GM18951 (cell line): ENCODE results near the gene PTGES3L.
A peak's percentile ranks its signal among the peaks of the same experiment; 100 is the strongest.
"Not testable (repeated sequence)": the region's sequence is repeated elsewhere in the genome, so short reads cannot be mapped to it uniquely, and the experiment has no call there.

Source experiments
- POLR2A ChIP-seq: IDR thresholded peaks from 4 replicates; pipeline ENCODE4 v1.6.1; 2011; ENCODE audit warnings: mild to moderate bottlenecking; ENCODE audit not compliant: insufficient read length, insufficient read depth; ENCODE audit errors: extremely low read depth
- in situ Hi-C: fragments of 300-500 bp; cut with MboI; formaldehyde crosslinking; loops from one replicate; pipeline ENCODE4 v1.12.0; 2022; ENCODE audit warnings: low sequenced_read_pairs, mixed read lengths, inconsistent platforms; ENCODE audit not compliant: unreplicated experiment

The PTGES3L gene

DNA sequence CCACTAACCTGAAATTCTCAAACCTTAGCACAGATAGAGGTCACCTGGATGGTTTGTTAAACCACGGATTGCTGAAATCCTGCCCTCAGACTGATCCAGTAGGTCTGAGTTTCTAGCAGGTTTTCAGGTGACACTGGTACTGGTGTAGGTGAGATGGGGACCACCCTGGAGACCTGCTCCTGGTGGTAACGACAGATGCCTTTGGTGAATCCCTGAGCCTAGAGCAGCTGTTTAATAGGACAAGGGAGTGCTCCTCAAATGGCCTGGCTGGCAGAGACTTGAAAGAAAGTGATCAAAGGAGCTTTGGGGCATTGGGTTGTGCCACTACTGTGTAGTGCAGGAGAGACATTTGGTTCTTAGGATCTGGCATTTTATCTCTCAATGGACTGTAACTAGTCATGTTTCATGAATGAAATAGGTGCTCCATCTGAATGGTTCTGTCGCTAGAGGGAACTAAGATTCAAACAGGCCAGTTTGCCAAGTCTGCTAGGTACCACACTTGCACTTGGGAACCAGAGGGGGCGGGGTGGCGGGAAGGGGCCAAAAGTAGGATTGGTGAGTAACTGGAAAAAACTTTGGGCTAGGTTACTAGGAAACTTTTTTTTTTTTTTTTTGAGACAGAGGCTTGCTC lies 23.8 kb upstream of the PTGES3L start:
- no peak for TF ChIP-seq POLR2A
- in situ Hi-C loops: no loop called here

DNA sequence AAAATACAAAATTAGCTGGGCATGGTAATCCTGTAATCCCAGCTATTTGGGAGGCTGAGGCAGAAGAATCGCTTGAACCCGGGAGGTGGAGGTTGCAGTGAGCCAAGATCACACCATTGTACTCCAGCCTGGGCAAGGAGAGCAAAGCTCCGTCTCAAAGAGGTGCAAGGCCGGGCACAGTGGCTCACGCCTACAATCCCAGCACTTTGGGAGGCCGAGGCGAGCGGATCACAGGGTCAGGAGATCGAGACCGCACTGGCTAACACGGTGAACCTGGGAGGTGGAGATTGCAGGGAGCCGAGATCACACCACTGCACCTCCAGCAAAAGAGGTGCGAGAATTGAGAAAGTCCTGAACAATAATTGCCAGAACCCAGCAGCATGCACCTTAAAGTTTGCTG lies 21.0 kb upstream of the PTGES3L start:
- in situ Hi-C loops: not testable (repeated sequence)

DNA sequence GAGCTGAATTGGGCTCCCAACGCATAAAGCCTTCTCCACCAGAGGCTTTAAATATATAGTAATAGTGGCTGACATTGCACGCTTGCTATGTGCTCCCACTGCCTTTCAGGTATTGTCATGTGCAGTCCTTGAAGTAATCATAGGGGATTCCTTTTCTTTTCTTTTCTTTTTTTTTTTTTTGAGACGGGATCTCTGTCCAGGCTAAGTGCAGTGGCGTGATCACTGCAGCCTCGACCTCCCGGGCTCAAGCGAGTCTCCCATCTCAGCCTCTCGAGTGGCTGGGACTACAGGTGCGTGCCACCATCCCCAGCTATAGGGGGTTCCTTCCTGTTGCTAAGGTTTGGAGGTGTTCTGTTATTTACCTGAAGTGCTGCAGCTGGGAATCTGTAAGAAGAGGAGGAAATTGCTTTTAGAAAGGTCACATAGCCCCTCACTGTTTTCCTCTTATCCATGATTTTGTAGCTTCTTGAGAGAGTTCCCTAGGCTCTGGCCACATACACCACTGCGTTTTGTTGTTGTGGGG lies 19.2 kb upstream of the PTGES3L start:
- TF ChIP-seq POLR2A: no peak
- in situ Hi-C loops: no loop called here

DNA sequence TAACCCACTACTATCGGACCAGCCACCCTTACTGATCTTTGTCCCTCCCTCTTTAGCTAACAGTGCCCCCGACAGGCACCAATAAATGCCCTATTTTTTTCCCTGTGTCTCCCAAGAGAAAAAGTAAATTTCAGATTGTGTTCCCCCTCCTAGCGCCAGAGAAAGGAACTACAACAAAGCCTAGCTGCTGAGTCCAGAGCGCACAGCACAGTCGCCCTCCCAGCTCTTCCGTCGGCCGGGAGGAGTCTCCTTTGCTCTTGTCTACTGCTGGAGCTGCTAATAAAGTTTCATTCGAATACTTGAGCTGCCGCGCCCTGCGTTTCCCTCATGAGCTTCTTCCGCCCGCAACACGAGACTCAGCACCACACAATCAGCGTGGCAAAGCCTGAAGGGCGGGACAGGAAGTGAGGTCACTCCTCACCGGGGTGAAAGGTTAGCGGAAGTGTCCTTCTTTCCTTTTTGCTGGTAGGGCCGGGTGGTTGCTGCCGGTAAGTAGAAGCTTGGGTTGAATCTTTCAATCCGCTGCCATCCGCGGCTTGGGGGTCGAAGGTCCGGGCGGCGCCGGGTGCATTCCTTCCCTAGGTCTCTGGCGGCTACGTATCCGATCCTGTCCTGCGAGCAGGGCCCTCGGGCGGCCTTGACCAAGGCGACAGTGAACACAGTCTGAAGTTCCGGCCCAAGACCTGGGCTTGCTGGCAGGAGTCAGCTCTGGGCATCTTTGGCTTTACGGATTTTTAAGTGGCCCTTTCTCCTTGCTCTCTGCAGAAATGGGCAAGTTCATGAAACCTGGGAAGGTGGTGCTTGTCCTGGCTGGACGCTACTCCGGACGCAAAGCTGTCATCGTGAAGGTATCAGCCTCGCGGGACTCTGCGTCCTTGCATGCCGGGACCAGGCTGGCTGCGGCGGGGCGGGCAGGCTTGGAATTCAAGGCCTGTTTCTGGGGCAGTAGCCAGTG lies 18.4 kb upstream of the PTGES3L start, which contains the start of gene RPL27:
TSS of gene RPL27 (plus strand) at position 436 of the 955 bp plus-strand sequence. CDS start at position 768, 332 bp downstream.
- in situ Hi-C loops: no loop called here
- TF ChIP-seq POLR2A: peak; percentile 91

DNA sequence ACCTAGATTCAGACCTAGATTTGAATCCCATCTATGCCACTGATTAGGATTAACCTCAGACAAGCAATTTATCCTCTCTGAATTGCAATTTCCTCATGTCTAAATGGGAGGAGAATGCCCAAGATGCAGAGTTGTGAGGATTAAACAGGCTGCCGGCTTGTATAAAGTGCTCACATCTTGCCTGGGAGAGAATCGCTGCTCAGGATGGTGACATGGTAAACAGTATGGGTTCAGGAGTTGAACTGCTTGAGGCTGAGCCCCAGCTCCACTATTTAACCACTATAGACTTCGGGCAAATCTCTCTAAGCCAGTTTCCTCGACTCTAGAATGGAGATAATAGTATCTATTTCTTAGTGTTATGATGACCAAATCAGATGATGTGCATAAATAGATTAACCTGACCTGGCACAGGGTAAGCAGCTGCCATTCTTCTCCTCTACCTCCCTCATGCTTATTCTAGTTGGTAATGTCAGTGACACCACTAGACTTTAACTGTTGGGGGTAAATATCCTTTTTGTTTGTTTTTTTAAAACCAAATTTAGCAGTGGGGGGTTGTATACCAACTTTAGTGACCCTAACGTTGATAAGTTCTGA lies 17.6 kb upstream of the PTGES3L start:
- TF ChIP-seq POLR2A: no peak
- in situ Hi-C loops: no loop called here

DNA sequence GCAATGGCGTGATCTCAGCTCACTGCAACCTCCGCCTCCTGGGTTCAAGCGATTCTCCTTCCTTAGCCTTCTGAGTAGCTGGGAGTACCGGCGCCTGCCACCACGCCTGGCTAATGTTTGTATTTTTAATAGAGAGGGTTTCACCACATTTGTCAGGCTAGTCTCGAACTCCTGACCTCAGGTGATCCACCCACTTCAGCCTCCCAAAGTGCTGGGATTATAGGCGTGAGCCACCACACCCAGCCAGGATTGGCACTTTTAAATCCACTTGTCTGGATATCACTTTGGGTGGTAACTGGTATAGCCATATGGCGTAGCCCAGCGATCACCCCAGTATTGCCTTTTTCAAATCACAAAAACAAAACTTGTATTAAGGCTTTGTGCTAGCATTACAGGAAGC lies 14.0 kb upstream of the PTGES3L start:
- in situ Hi-C loops: not testable (repeated sequence)

DNA sequence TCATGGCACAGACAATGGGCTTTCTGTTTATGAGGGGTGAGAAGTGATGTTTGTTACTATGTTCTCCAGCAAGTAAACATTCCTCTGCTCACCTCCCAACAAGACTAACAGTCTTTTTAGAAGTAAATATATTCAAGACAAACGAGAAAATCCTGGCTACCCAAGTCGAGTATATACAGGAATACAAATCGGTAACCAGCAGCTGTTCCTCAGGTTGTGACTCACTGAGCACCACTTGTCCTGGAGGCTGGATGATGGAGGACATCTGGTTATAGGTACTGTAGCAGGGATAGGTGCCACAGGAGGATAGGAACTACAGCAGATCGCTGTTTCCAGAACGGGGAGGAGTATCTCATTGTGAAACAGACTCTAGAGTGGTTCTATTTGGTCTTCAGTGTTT lies 13.0 kb upstream of the PTGES3L start:
- in situ Hi-C loops: no loop called here
- TF ChIP-seq POLR2A: no peak

DNA sequence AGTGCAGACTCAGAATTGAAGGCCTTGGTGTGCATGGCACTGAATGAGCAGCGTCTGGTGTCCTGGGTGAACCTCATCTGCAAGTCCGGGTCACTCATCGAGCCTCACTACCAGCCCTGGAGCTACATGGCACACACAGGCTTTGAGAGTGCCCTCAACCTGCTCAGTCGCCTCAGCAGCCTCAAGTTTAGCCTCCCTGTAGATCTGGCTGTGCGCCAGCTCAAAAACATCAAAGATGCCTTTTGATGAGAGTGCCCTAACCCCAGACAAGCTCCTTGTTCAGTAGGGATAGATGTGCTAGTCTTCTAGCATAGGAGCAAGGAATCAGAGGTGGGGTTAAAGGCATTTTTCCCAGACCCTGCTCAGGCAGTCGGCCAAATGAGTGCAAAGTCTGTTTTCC lies 11.6 kb upstream of the PTGES3L start:
- TF ChIP-seq POLR2A: no peak
- in situ Hi-C loops: no loop called here

DNA sequence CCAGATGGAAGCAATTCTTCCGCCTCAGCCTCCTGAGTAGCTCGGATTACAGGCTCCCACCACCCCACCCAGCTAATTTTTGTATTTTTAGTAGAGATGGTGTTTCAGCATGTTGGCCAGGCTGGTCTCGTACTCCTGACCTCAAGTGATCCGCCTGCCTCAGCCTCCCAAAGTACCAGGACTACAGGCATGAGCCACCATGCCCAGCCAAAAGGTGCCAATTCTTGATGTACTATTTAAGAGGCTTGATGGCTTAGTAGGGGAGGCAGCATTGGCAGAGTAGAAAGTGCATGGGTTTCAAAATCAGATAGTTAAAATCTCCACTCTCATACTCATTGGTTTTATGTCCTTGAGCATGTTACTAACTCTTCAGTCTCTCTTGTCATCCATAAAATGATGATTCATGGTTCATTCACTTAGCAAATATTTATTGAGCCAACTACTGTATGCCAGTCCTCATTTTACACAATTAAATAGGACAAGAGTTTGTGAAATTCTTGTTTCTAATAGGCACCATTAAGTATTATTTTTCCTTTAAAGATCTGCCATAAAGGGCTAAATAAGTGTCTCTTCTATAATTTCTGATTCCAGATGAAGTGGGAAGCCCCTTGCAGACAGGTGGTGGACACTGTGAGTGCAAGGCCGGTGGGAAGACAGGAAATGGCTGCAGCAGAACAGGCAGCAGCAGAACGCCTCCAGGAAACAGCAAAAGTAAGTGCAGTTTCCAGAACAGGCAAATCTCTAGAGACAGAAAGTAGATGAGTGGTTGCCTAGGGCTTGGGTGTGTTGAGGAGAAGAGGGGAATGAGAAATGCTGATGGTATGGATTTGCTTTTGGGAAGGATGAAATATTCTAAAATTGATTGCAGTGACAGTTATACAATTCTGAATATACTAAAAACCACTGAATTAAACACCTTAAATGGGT lies 10.1 kb upstream of the PTGES3L start:
- TF ChIP-seq POLR2A: no peak
- in situ Hi-C loops: no loop called here

DNA sequence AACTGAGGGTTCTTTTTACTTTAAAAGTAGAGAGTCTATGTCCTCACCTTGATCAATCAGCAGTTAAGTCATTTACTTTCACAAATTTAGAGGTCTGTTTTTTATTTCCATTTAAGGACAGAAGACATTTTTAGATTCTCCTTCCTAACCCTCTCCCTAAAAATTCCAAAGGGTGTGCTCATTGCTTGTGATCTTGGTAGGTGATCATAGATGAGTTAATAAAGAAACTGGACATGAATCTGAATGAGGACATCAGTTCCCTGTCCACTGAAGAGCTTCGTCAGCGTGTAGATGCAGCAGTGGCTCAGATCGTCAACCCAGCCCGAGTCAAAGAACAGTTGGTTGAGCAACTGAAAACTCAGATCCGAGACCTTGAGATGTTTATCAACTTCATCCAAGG lies 9.3 kb upstream of the PTGES3L start:
- in situ Hi-C loops: no loop called here
- no peak for TF ChIP-seq POLR2A

DNA sequence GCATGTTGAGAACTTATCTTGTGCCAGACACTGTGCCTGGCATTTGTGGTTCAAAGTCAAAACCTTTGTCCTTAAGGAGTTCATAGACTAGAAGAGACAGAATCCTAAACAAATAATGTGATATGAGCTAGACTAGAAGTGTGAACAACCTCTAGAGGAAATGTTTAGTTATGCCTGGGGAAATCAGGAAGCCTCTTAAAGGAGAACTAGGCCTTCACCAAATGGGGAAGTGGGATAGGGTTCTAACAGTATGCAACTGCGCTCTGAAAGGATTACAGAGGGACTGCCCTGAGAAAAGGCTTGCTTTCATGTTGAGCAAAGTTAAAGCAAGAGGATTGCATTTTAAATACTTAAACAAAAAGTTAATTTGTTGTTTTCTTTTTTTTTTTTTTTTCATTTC lies 5.3 kb upstream of the PTGES3L start:
- in situ Hi-C loops: no loop called here
- TF ChIP-seq POLR2A: no peak

DNA sequence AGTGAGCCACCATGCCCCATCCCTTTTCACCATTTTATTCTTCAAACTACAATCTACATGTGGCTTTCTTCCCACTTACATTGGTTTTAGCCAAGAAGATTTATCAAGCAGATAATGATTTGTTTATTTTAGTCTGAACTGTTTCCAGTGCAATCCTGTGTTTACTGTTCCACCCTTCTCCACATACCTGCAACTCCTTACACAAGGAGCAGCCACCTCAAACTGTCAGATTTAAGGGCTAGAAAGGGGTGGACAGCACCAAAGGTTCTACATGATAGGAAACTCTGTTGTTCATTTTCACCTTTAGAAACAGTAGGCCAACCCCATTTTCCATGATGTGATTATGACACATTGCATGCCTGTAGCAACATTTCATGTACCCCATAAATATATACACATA lies 2.4 kb upstream of the PTGES3L start:
- in situ Hi-C loops: no loop called here
- TF ChIP-seq POLR2A: no peak
